ENCODE data around the gene NAP1L4.

NAP1L4 gene

GRCh38 chr11:2995893-2996554 lies 3.9 kb upstream of the NAP1L4 start:
- DNase-seq (ENCODE audit: insufficient read length, low spot score) (no peak), FAIRE-seq (no peak)
- TF ChIP-seq POU2F2 (IDR thresholded peaks at IDR 0.05; ENCODE audit: low read depth, low read length), result no peak
- TF ChIP-seq PAX5 (IDR thresholded peaks at IDR 0.05; ENCODE audit: insufficient read depth, low read length, severe bottlenecking), result no peak
- TF ChIP-seq TAF1 (IDR thresholded peaks at IDR 0.05; ENCODE audit: low read depth, low read length), result no peak
- TF ChIP-seq POLR2A (IDR thresholded peaks at IDR 0.05; ENCODE audit: low read depth, low read length), result no peak
- TF ChIP-seq POLR2AphosphoS5 (IDR thresholded peaks at IDR 0.05; ENCODE audit: low read depth, low read length), result no peak
- TF ChIP-seq SPI1 (IDR thresholded peaks at IDR 0.05; ENCODE audit: low read depth, low read length), result no peak

DNA sequence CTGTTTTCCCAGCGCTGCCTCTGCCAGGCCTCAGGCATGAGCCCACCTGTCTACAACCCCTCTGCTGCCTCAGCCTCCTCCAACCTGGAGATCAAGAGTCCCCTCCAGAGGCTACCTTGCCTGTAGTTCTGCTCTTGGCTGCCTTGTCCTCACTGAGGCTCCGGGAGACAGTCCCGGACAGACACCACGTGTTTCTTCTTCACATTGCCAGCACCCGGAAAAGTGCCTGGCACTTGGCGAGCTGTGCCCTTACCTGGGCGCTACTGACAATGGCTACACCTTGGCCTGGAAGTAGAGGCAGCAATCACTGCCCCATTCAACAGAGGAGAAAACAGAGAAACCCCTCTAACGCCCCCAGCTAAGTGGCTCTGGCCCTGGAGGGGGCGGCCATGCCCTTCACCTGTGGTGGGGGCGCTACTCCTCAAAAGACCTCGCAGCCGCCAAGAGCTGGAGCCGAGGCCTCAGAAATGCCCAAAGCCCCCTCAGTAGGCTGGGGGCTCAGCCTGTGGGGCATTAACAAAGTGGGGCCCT lies 3.0 kb upstream of the NAP1L4 start:
- TF ChIP-seq TAF1 (IDR thresholded peaks at IDR 0.05; ENCODE audit: low read depth, low read length) (no peak), SPI1 (IDR thresholded peaks at IDR 0.05; ENCODE audit: low read depth, low read length) (no peak), POU2F2 (IDR thresholded peaks at IDR 0.05; ENCODE audit: low read depth, low read length) (no peak), PAX5 (IDR thresholded peaks at IDR 0.05; ENCODE audit: insufficient read depth, low read length, severe bottlenecking) (no peak), POLR2A (IDR thresholded peaks at IDR 0.05; ENCODE audit: low read depth, low read length) (no peak), POLR2AphosphoS5 (IDR thresholded peaks at IDR 0.05; ENCODE audit: low read depth, low read length) (no peak)
- DNase-seq (ENCODE audit: insufficient read length, low spot score) (no peak), FAIRE-seq (no peak)

GRCh38 chr11:2994336-2994730 lies 2.2 kb upstream of the NAP1L4 start:
- no peak for FAIRE-seq
- no peak for DNase-seq (ENCODE audit: insufficient read length, low spot score)
- TF ChIP-seq TAF1 (IDR thresholded peaks at IDR 0.05; ENCODE audit: low read depth, low read length) (no peak), PAX5 (IDR thresholded peaks at IDR 0.05; ENCODE audit: insufficient read depth, low read length, severe bottlenecking) (no peak), POLR2A (IDR thresholded peaks at IDR 0.05; ENCODE audit: low read depth, low read length) (no peak), POU2F2 (IDR thresholded peaks at IDR 0.05; ENCODE audit: low read depth, low read length) (no peak), SPI1 (IDR thresholded peaks at IDR 0.05; ENCODE audit: low read depth, low read length) (no peak), POLR2AphosphoS5 (IDR thresholded peaks at IDR 0.05; ENCODE audit: low read depth, low read length) (no peak)

GRCh38 chr11:2992997-2993325 lies 832 bp upstream of the NAP1L4 start:
- no peak for DNase-seq (ENCODE audit: insufficient read length, low spot score)
- no peak for TF ChIP-seq SPI1 (IDR thresholded peaks at IDR 0.05; ENCODE audit: low read depth, low read length)
- no peak for TF ChIP-seq POLR2A (IDR thresholded peaks at IDR 0.05; ENCODE audit: low read depth, low read length)
- no peak; the same call in 1 of the 2 replicates for TF ChIP-seq TAF1 (IDR thresholded peaks at IDR 0.05; ENCODE audit: low read depth, low read length)
- TF ChIP-seq POU2F2 (IDR thresholded peaks at IDR 0.05; ENCODE audit: low read depth, low read length), result no peak
- TF ChIP-seq PAX5 (IDR thresholded peaks at IDR 0.05; ENCODE audit: insufficient read depth, low read length, severe bottlenecking), result no peak
- TF ChIP-seq POLR2AphosphoS5 (IDR thresholded peaks at IDR 0.05; ENCODE audit: low read depth, low read length), result no peak; the same call in 1 of the 2 replicates
- FAIRE-seq, result no peak

- no peak for FAIRE-seq
- no peak for TF ChIP-seq POU2F2 (IDR thresholded peaks at IDR 0.05; ENCODE audit: low read depth, low read length)
- TF ChIP-seq POLR2AphosphoS5 (IDR thresholded peaks at IDR 0.05; ENCODE audit: low read depth, low read length), result no peak; the same call in 1 of the 2 replicates
- no peak; the same call in 1 of the 2 replicates for TF ChIP-seq POLR2A (IDR thresholded peaks at IDR 0.05; ENCODE audit: low read depth, low read length)
- peak; percentile 27; the same call in 1 of the 2 replicates for TF ChIP-seq SPI1 (IDR thresholded peaks at IDR 0.05; ENCODE audit: low read depth, low read length)
- no peak for TF ChIP-seq PAX5 (IDR thresholded peaks at IDR 0.05; ENCODE audit: insufficient read depth, low read length, severe bottlenecking)
- no peak for DNase-seq (ENCODE audit: insufficient read length, low spot score)
These were observed 486 bp downstream of the NAP1L4 start for GRCh38 chr11:2991452-2992233.

- peak; percentile 67 for FAIRE-seq
- no peak for DNase-seq (ENCODE audit: insufficient read length, low spot score)
- TF ChIP-seq PAX5 (IDR thresholded peaks at IDR 0.05; ENCODE audit: insufficient read depth, low read length, severe bottlenecking) (no peak), POLR2A (IDR thresholded peaks at IDR 0.05; ENCODE audit: low read depth, low read length) (peak; percentile 81), TAF1 (IDR thresholded peaks at IDR 0.05; ENCODE audit: low read depth, low read length) (peak; percentile 61; the same call in 1 of the 2 replicates)
These were observed 1.3 kb downstream of the NAP1L4 start for GRCh38 chr11:2990617-2991451.

- FAIRE-seq (peak; percentile 47), DNase-seq (ENCODE audit: insufficient read length, low spot score) (no peak)
- no peak for TF ChIP-seq POLR2AphosphoS5 (IDR thresholded peaks at IDR 0.05; ENCODE audit: low read depth, low read length)
- no peak for TF ChIP-seq TAF1 (IDR thresholded peaks at IDR 0.05; ENCODE audit: low read depth, low read length)
- TF ChIP-seq PAX5 (IDR thresholded peaks at IDR 0.05; ENCODE audit: insufficient read depth, low read length, severe bottlenecking), result no peak
- TF ChIP-seq POLR2A (IDR thresholded peaks at IDR 0.05; ENCODE audit: low read depth, low read length), result no peak
- no peak for TF ChIP-seq SPI1 (IDR thresholded peaks at IDR 0.05; ENCODE audit: low read depth, low read length)
- TF ChIP-seq POU2F2 (IDR thresholded peaks at IDR 0.05; ENCODE audit: low read depth, low read length), result no peak
These were observed 2.6 kb downstream of the NAP1L4 start for GRCh38 chr11:2989551-2989950.

DNA sequence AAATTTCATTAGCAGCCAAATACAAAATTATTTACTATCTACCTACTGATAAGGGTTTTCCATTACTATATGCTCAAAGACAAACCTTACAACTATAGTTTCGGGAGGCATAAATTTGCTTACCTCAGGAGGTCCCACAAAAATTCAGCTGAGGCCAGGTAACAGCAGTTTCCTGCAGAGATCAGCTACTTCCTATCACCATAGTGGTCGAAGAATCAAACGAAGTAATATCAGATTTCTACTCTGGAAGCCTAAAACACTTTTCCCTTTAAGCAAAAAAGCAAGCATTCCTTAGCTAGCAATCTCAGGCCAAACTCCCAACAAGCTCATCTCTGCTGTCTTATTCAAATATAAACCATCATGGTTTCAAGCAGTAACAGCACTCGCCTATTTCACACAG lies 3.1 kb downstream of the NAP1L4 start:
- FAIRE-seq (no peak), DNase-seq (ENCODE audit: insufficient read length, low spot score) (no peak)
- TF ChIP-seq PAX5 (IDR thresholded peaks at IDR 0.05; ENCODE audit: insufficient read depth, low read length, severe bottlenecking), result no peak
- TF ChIP-seq SPI1 (IDR thresholded peaks at IDR 0.05; ENCODE audit: low read depth, low read length), result no peak
